OCI-LY3 (cell line): ENCODE measurements around the gene CHST4.
"Not testable (repeated sequence)": the region's sequence is repeated elsewhere in the genome, so short reads cannot be mapped to it uniquely, and the experiment has no call there.

Experiments
- H2AFZ ChIP-seq: fragments of 200-600, 300-600 bp; shearing (Covaris generic); 2 replicates; pipeline ENCODE4 v1.6.0; 2014; ENCODE audit warnings: antibody characterized with exemption, low read depth, low read length
- H3K27ac ChIP-seq: fragments of 200-600, 300-600 bp; sonication (generic); 2 replicates; pipeline ENCODE4 v1.5.1; 2014; ENCODE audit warnings: mild to moderate bottlenecking, low read length, moderate library complexity, mixed read lengths
- H3K27me3 ChIP-seq: fragments of 200-600, 300-600 bp; sonication (generic); 2 replicates; pipeline ENCODE4 v1.6.1; 2014; ENCODE audit warnings: low read depth, low read length, mixed read lengths
- H3K36me3 ChIP-seq: fragments of 200-600, 300-600 bp; sonication (generic); replicated peaks from 2 replicates; pipeline ENCODE3; 2014; ENCODE audit warnings: low read depth, low read length, mixed read lengths
- H3K4me1 ChIP-seq: fragments of 300-600, 200-600 bp; sonication (generic); 2 replicates; pipeline ENCODE4 v1.6.1; 2014; ENCODE audit warnings: low read length, mixed read lengths
- H3K4me2 ChIP-seq: fragments of 200-600, 300-600 bp; sonication (generic); 2 replicates; pipeline ENCODE4 v1.6.1; 2014; ENCODE audit warnings: low read length, mixed read lengths
- H3K4me3 ChIP-seq: fragments of 300-600, 200-600 bp; sonication (generic); 2 replicates; pipeline ENCODE4 v1.5.1; 2014; ENCODE audit warnings: antibody characterized with exemption, mild to moderate bottlenecking, low read length, moderate library complexity
- H3K79me2 ChIP-seq: fragments of 300-600, 200-600 bp; shearing (Covaris generic); 2 replicates; pipeline ENCODE4 v1.6.1; 2014; ENCODE audit warnings: mild to moderate bottlenecking, low read length, mixed read lengths
- H3K9ac ChIP-seq: fragments of 300-600, 200-600 bp; shearing (Covaris generic); 2 replicates; pipeline ENCODE4 v1.6.0; 2014; ENCODE audit warnings: mild to moderate bottlenecking, low read length, moderate library complexity
- H3K9me3 ChIP-seq: fragments of 200-600, 300-600 bp; shearing (Covaris generic); 2 replicates; pipeline ENCODE4 v1.6.1; 2014; ENCODE audit warnings: low read length, mixed read lengths; ENCODE audit not compliant: insufficient read depth
- H4K20me1 ChIP-seq: fragments of 200-600, 300-600 bp; sonication (generic); 2 replicates; pipeline ENCODE4 v1.6.1; 2016; ENCODE audit warnings: low read length, mixed read lengths; ENCODE audit not compliant: insufficient read depth
- EZH2phosphoT487 ChIP-seq: fragments of 200-600 bp; shearing (Covaris generic); IDR thresholded peaks from 2 replicates; pipeline ENCODE4 v1.6.1; 2018; ENCODE audit warnings: antibody characterized with exemption, mixed run types, low read depth
- TF ChIP-seq, protein P1 (sequence below): fragments of 200-600, 300-600 bp; sonication (generic); IDR thresholded peaks from 2 replicates; pipeline ENCODE4 v1.5.1; 2014; ENCODE audit warnings: antibody characterized with exemption, low read length, low read depth

CHST4 gene

DNA sequence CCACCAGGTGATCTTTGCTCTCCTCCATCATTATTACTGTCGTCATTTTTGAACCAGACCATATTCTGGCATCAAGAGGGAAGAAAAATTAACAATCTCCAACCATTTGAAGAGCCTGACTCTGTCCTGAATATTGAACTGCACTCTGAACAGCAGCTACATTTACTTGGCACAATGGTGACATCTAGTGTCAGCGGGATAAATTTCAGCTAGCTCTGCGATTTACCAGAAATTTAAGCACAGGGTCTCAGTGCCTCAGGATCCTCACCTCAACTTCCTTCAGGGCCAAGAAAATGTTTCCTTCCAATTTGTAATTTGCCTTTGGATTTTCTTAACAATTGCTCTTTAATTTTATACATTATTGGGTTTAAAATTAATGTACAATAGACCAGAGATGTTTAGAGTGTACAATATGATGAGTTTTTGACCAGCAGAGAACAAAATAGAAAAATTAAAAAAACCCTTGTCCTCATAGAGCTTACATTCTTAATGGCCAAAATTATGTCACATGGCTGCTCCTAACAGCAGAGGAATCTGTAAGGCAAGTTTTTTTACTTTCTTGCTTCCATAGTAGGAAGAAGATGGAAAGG is 26.4 kb upstream of the CHST4 start:
- Histone ChIP-seq H2AFZ (no peak overlapping the region), H3K79me2 (no peaks in the 10 kb centered on the region), H3K27ac (no peak overlapping the region), H3K9me3 (no peaks in the 10 kb centered on the region), H3K4me3 (no peak overlapping the region), H3K4me2 (no peak overlapping the region), H3K9ac (no peak overlapping the region), H3K36me3 (no peaks in the 10 kb centered on the region), H4K20me1 (no peaks in the 10 kb centered on the region), H3K27me3 (no peaks in the 10 kb centered on the region), H3K4me1 (peaks cover under 1% of the 10 kb centered on the region)
- no peak for TF ChIP-seq EZH2phosphoT487
- TF ChIP-seq, protein P1, sequence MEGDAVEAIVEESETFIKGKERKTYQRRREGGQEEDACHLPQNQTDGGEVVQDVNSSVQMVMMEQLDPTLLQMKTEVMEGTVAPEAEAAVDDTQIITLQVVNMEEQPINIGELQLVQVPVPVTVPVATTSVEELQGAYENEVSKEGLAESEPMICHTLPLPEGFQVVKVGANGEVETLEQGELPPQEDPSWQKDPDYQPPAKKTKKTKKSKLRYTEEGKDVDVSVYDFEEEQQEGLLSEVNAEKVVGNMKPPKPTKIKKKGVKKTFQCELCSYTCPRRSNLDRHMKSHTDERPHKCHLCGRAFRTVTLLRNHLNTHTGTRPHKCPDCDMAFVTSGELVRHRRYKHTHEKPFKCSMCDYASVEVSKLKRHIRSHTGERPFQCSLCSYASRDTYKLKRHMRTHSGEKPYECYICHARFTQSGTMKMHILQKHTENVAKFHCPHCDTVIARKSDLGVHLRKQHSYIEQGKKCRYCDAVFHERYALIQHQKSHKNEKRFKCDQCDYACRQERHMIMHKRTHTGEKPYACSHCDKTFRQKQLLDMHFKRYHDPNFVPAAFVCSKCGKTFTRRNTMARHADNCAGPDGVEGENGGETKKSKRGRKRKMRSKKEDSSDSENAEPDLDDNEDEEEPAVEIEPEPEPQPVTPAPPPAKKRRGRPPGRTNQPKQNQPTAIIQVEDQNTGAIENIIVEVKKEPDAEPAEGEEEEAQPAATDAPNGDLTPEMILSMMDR = peak; percentile 83

DNA sequence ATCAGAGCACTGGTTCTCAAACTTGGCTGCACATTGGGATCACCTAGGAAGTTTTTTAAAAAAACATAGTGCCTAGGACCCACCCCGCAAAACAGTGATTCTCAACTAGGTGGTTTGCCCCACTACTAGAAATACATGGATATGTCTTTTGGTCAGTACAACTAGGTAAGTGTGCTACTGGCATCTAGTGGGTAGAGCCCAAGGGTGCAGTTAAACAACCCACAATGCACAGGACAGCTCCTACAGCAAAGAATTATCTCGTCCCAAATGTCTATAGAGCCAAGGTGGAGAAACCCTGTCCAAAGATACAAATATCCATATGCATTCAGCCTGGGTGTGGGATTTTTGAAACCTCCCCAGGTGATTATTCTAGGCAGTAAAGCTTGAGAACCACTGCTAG is 25.3 kb upstream of the CHST4 start:
- Histone ChIP-seq H3K4me1 (peaks cover 10% of the 10 kb centered on the region), H3K4me2 (no peak overlapping the region), H3K36me3 (no peaks in the 10 kb centered on the region), H3K9me3 (no peaks in the 10 kb centered on the region), H4K20me1 (no peaks in the 10 kb centered on the region), H3K79me2 (no peaks in the 10 kb centered on the region), H2AFZ (no peak overlapping the region), H3K27me3 (no peaks in the 10 kb centered on the region), H3K9ac (no peak overlapping the region), H3K4me3 (no peak overlapping the region), H3K27ac (no peak overlapping the region)
- no peak for TF ChIP-seq EZH2phosphoT487
- TF ChIP-seq, protein P1 = no peak

DNA sequence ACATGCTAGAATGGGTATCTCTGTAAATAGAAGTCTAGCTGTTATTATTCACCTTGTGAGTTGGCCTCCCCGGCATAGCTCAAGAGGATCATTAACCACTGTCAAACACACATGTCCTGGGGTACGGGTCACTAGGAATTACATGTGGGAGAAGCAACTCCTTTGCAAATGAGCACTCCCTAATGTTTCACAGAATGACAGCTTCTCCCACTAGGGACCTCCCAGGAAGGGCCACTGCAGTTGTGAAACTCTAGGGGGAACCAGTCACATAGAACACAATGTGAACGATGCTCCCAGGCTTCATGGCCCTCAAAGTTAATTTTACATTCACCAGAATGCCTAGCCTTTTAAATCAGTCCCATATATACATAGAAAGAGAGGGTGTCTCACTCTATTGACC is 24.7 kb upstream of the CHST4 start:
- Histone ChIP-seq H3K79me2 (no peaks in the 10 kb centered on the region), H3K9ac (no peak overlapping the region), H2AFZ (no peak overlapping the region), H3K4me1 (peaks cover 10% of the 10 kb centered on the region), H3K27ac (no peak overlapping the region), H3K4me3 (no peak overlapping the region), H4K20me1 (no peaks in the 10 kb centered on the region), H3K27me3 (no peaks in the 10 kb centered on the region), H3K4me2 (no peak overlapping the region), H3K9me3 (no peaks in the 10 kb centered on the region), H3K36me3 (no peaks in the 10 kb centered on the region)
- TF ChIP-seq EZH2phosphoT487 = no peak
- TF ChIP-seq, protein P1 = peak; percentile 55

DNA sequence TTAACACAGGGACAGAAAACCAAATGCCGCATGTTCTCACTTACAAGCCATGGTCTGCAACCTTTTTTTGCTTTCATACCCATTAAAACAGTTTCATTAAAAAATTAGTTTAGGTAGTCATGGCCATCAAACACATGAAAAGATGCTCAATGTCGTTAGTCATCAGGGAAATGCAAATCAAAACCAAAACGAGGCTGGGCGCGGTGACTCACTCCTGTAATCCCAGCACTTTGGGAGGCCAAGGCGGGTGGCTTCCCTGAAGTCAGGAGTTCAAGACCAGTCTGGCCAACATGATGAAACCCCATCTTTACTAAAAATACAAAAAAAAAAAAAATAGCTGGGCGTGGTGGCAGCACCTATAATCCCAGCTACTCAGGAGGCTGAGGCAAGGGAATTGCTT is 22.2 kb upstream of the CHST4 start:
- H2AFZ ChIP-seq, H4K20me1 ChIP-seq, H3K27me3 ChIP-seq, H3K79me2 ChIP-seq, H3K4me2 ChIP-seq, H3K4me3 ChIP-seq, H3K4me1 ChIP-seq, H3K9ac ChIP-seq, H3K36me3 ChIP-seq, H3K9me3 ChIP-seq, H3K27ac ChIP-seq: not testable (repeated sequence)

DNA sequence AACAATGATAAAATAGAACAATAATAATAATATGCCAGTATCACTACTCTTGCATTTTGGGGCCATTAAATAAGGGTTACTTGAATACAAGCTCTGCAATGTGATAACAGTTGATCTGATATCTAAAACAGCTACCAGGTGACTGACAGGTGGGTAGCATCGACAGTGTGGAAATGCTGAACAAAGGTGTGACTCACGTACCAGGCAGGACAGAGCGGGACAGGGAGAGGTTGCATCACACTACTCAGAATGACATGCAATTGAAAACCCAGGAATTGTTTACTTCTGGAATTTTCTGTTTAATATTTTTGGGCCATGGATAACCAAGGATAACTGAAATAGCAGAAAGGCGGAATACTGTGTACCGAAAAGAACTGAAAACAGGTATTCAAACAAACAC is 21.3 kb upstream of the CHST4 start:
- Histone ChIP-seq H3K4me3 (no peak overlapping the region), H3K27ac (no peak overlapping the region)
- TF ChIP-seq, protein P1 = no peak
- no peak for TF ChIP-seq EZH2phosphoT487

More for the DNA sequence above, 21.3 kb upstream of the CHST4 start:
- H3K4me2 ChIP-seq = no peak overlapping the region; the same call in 1 of the 2 replicates
- H3K36me3 ChIP-seq = no peaks in the 10 kb centered on the region
- H2AFZ ChIP-seq = no peak overlapping the region
- H3K4me1 ChIP-seq = peaks cover 10% of the 10 kb centered on the region
- no peaks in the 10 kb centered on the region for H3K9me3 ChIP-seq
- H3K9ac ChIP-seq = no peak overlapping the region
- no peaks in the 10 kb centered on the region for H4K20me1 ChIP-seq
- no peaks in the 10 kb centered on the region for H3K27me3 ChIP-seq
- no peaks in the 10 kb centered on the region for H3K79me2 ChIP-seq
